GM19240 (cell line): ENCODE measurements around the gene HNRNPAB.
"Not testable (repeated sequence)": the region's sequence is repeated elsewhere in the genome, so short reads cannot be mapped to it uniquely, and the experiment has no call there.

Experiments used
- DNase-seq: peaks from one replicate; pipeline ENCODE4 v3.0.0; 2011; ENCODE audit warnings: low spot score; ENCODE audit not compliant: insufficient read length

The HNRNPAB gene

GRCh38 chr5:178196281-178196812 lies 8.0 kb upstream of the HNRNPAB start:
- no peak for DNase-seq

GRCh38 chr5:178196986-178197385 lies 7.3 kb upstream of the HNRNPAB start:
- no peak for DNase-seq

GRCh38 chr5:178198151-178198550 lies 6.2 kb upstream of the HNRNPAB start:
- DNase-seq: not testable (repeated sequence)

GRCh38 chr5:178198706-178199105 lies 5.6 kb upstream of the HNRNPAB start:
- no peak for DNase-seq

GRCh38 chr5:178199581-178200434 lies 4.5 kb upstream of the HNRNPAB start:
- no peak for DNase-seq

GRCh38 chr5:178201221-178201926 lies 3.0 kb upstream of the HNRNPAB start:
- no peak for DNase-seq

GRCh38 chr5:178201927-178202235 lies 2.5 kb upstream of the HNRNPAB start:
- no peak for DNase-seq

GRCh38 chr5:178202541-178202940 lies 1.8 kb upstream of the HNRNPAB start:
- no peak for DNase-seq

GRCh38 chr5:178203670-178204181 lies 607 bp upstream of the HNRNPAB start:
- DNase-seq: peak; percentile 38

GRCh38 chr5:178204935-178205748 lies 809 bp downstream of the HNRNPAB start:
- peak; percentile 91 for DNase-seq

GRCh38 chr5:178205749-178206047 lies 1.4 kb downstream of the HNRNPAB start:
- no peak for DNase-seq

GRCh38 chr5:178206166-178207101 lies 2.1 kb downstream of the HNRNPAB start:
- DNase-seq: no peak

- no peak for DNase-seq
Measured at GRCh38 chr5:178207183-178207916, 3.0 kb downstream of the HNRNPAB start.

- DNase-seq: no peak
Measured at GRCh38 chr5:178207917-178208280, 3.6 kb downstream of the HNRNPAB start.

- DNase-seq: no peak
Measured at GRCh38 chr5:178208540-178209227, 4.4 kb downstream of the HNRNPAB start.

GRCh38 chr5:178209334-178210072 lies 5.2 kb downstream of the HNRNPAB start:
- DNase-seq: no peak

GRCh38 chr5:178210073-178210535 lies 5.8 kb downstream of the HNRNPAB start:
- DNase-seq: no peak

GRCh38 chr5:178210686-178211085 lies 6.4 kb downstream of the HNRNPAB start:
- no peak for DNase-seq
